IPS-20b (cell line): ENCODE measurements around the gene LRRC75A.

Source experiments
- H3K27ac ChIP-seq: one replicate; pipeline ENCODE4 v1.5.1; 2013; ENCODE audit warnings: low read length
- H3K27me3 ChIP-seq: 2 replicates; pipeline ENCODE4 v1.6.1; 2013; ENCODE audit warnings: mild to moderate bottlenecking, low read length, inconsistent platforms; ENCODE audit not compliant: insufficient read depth
- H3K36me3 ChIP-seq: 2 replicates; pipeline ENCODE4 v1.6.1; 2013; ENCODE audit warnings: low read depth, mild to moderate bottlenecking, inconsistent platforms, low read length, moderate library complexity; ENCODE audit not compliant: insufficient read depth
- H3K4me1 ChIP-seq: 2 replicates; pipeline ENCODE4 v1.6.1; 2013; ENCODE audit warnings: mild to moderate bottlenecking, control low read depth, inconsistent platforms, low read length, moderate library complexity; ENCODE audit not compliant: insufficient read depth
- H3K4me3 ChIP-seq: 2 replicates; pipeline ENCODE4 v1.5.1; 2013; ENCODE audit warnings: mild to moderate bottlenecking, low read length, inconsistent platforms
- H3K9ac ChIP-seq: 2 replicates; pipeline ENCODE4 v1.6.1; 2013; ENCODE audit warnings: low read depth, mild to moderate bottlenecking, inconsistent platforms, low read length, moderate library complexity
- H3K9me3 ChIP-seq: 2 replicates; pipeline ENCODE4 v1.6.1; 2013; ENCODE audit warnings: mild to moderate bottlenecking, low read depth, low read length, inconsistent platforms; ENCODE audit not compliant: insufficient read depth

LRRC75A gene

GRCh38 chr17:16479264-16479663, 12.7 kb downstream of the LRRC75A start:
- Histone ChIP-seq H3K27ac (no peak overlapping the region), H3K9me3 (no peaks in the 10 kb centered on the region), H3K4me1 (peaks cover 7% of the 10 kb centered on the region)

DNA sequence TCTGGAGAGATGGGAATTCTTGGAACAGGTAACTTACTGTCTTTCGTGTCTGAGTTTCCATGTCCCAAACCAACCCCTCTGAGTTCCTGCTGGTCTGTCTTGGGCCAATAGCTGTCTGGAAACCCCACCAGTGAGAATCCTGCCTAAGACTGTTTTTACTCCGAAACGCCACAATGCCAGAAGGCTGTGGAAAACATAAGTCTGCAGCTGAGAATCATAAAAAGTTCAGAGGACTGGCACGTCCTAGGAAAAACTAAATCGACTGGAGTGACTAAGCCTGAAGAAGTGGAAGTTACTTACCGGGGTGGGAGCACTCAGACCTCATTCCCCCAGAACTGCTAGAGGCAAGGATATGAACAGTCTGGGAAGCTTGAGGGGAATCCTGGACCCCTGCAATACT, 13.3 kb downstream of the LRRC75A start:
- H3K9ac ChIP-seq: no peak overlapping the region
- H3K27ac ChIP-seq: no peak overlapping the region
- no peaks in the 10 kb centered on the region for H3K36me3 ChIP-seq
- H3K27me3 ChIP-seq: no peaks in the 10 kb centered on the region
- H3K4me1 ChIP-seq: peaks cover 6% of the 10 kb centered on the region; the same call in 1 of the 2 replicates
- no peak overlapping the region for H3K4me3 ChIP-seq
- no peaks in the 10 kb centered on the region for H3K9me3 ChIP-seq

More at GRCh38 chr17:16479264-16479663, 12.7 kb downstream of the LRRC75A start:
- Histone ChIP-seq H3K36me3 (no peaks in the 10 kb centered on the region), H3K27me3 (no peaks in the 10 kb centered on the region), H3K4me3 (no peak overlapping the region), H3K9ac (no peak overlapping the region)

- peaks cover 6% of the 10 kb centered on the region; the same call in 1 of the 2 replicates for H3K4me1 ChIP-seq
- no peaks in the 10 kb centered on the region for H3K36me3 ChIP-seq
- H3K4me3 ChIP-seq: no peak overlapping the region
- no peak overlapping the region for H3K9ac ChIP-seq
- H3K9me3 ChIP-seq: no peaks in the 10 kb centered on the region
- no peak overlapping the region for H3K27ac ChIP-seq
- no peaks in the 10 kb centered on the region for H3K27me3 ChIP-seq
Measured at GRCh38 chr17:16477666-16478065, 14.3 kb downstream of the LRRC75A start.

DNA sequence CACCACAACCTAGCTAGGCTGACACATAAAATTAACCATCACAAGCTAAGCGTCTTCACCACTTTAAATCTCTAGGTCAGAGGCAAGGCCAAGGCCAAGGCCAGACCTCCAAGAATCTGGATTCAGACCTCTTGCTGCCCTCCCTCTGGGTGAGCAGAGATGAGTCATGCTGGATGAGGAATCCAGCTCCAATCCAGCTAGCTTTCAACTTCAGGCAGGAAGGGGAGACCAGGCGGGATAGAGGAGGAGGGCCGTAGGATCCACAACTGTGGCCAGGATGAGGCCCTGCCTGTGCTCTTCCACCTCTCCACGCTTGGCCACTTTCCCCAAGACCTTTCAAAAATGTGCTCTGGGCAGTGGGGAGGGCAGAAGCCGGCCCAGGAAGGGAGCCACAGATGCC, 14.7 kb downstream of the LRRC75A start:
- Histone ChIP-seq H3K4me3 (no peak overlapping the region), H3K27me3 (no peaks in the 10 kb centered on the region), H3K36me3 (no peaks in the 10 kb centered on the region), H3K4me1 (peaks cover 6% of the 10 kb centered on the region; the same call in 1 of the 2 replicates), H3K9me3 (no peaks in the 10 kb centered on the region), H3K27ac (no peak overlapping the region), H3K9ac (no peak overlapping the region)

DNA sequence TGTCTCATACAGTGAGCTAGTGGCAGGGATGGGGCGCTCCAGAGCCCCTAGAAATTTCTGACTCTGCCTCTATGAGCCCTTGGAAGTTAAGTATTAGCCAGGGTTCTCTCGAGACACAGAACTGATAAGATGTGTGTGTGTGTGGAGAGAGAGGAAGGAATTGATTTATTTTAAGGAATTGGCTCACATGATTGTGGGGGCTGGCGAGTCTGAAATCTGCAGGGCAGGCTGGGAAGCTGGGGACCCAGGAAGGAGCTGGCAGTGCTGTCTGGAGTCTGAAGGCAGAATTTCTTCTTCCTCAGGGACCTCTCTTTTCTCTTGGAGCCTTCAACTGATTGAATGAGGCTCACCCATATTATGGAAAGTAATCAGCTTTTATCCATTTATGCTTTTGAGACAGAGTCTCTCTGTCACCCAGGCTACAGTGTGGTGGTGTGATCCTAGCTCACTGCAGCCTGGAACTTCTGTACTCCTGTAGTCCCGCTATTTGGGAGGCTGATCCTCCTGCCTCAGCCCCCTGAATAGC, 16.8 kb downstream of the LRRC75A start:
- no peak overlapping the region for H3K27ac ChIP-seq
- peaks cover 6% of the 10 kb centered on the region; the same call in 1 of the 2 replicates for H3K4me1 ChIP-seq
- no peak overlapping the region for H3K4me3 ChIP-seq
- no peaks in the 10 kb centered on the region for H3K27me3 ChIP-seq
- H3K36me3 ChIP-seq: no peaks in the 10 kb centered on the region
- H3K9ac ChIP-seq: no peak overlapping the region
- H3K9me3 ChIP-seq: no peaks in the 10 kb centered on the region

DNA sequence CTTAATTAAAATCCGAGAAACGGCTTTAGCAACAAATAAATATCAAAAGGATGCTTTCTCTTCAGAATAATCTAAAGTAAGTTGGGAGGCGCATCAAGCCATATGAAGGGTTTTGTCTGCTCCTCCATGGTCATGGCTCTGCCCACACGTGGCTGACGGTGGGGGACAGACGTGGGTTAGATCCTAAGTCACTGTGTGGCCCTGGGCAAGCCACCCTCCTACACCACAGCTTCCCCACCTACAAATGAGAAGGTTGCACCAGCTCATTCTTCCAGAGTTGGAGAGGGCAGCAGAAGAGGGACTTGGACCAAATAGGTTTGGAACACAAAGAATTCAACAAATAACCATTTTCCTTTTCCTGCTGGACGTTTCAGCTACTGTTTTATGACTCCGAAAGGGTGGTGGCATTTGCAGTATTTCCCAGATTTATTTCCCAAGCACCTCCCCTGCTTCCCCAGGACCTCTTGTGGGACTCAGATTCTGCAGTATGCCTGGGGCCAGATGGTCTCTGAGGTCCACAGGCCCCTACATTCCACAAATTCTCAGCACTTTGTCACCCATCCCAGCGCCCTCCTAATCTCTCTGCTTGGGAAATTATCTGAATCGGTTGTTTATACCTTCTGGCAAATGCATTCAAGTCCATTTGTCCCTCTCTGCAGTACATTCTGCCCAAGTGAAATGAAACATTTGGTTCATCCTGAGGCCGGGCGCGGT, 17.8 kb downstream of the LRRC75A start:
- no peak overlapping the region for H3K4me3 ChIP-seq
- no peaks in the 10 kb centered on the region for H3K27me3 ChIP-seq
- H3K4me1 ChIP-seq: peaks cover 6% of the 10 kb centered on the region; the same call in 1 of the 2 replicates
- H3K27ac ChIP-seq: no peak overlapping the region
- no peaks in the 10 kb centered on the region for H3K9me3 ChIP-seq
- no peak overlapping the region for H3K9ac ChIP-seq
- no peaks in the 10 kb centered on the region for H3K36me3 ChIP-seq

- Histone ChIP-seq H3K9me3 (no peaks in the 10 kb centered on the region), H3K27ac (no peak overlapping the region), H3K27me3 (no peaks in the 10 kb centered on the region), H3K4me1 (peaks cover 6% of the 10 kb centered on the region; the same call in 1 of the 2 replicates), H3K4me3 (no peak overlapping the region), H3K9ac (no peak overlapping the region), H3K36me3 (no peaks in the 10 kb centered on the region)
Measured at GRCh38 chr17:16473044-16474011, 18.7 kb downstream of the LRRC75A start.

- Histone ChIP-seq H3K27me3 (no peaks in the 10 kb centered on the region), H3K9ac (no peak overlapping the region), H3K9me3 (no peaks in the 10 kb centered on the region), H3K4me3 (no peak overlapping the region), H3K4me1 (peaks cover 6% of the 10 kb centered on the region; the same call in 1 of the 2 replicates), H3K36me3 (no peaks in the 10 kb centered on the region), H3K27ac (no peak overlapping the region)
Measured at GRCh38 chr17:16472539-16472938, 19.5 kb downstream of the LRRC75A start.

DNA sequence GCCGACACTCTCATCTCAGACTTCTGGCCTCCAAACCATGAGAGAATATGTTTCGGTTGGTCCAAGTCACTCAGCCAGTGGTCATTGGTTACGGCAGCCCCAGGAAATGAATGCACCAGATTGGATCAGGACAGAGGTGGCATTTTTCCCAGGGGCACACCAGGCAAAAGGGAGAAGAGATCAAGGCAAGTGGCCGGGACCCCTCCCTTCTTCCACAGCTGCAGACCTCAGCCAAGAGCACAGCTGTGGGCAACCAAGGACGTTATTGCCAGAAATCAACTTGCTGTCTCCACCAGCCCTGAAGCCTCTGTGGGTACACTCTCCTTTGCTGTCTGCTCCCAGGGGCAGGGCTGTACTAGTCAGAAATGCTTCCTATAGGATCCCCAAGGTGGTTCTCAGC, 20.7 kb downstream of the LRRC75A start:
- no peak overlapping the region for H3K27ac ChIP-seq
- H3K36me3 ChIP-seq: no peaks in the 10 kb centered on the region
- H3K4me1 ChIP-seq: no peaks in the 10 kb centered on the region
- H3K9me3 ChIP-seq: no peaks in the 10 kb centered on the region
- H3K4me3 ChIP-seq: no peak overlapping the region
- no peaks in the 10 kb centered on the region for H3K27me3 ChIP-seq
- no peak overlapping the region for H3K9ac ChIP-seq

DNA sequence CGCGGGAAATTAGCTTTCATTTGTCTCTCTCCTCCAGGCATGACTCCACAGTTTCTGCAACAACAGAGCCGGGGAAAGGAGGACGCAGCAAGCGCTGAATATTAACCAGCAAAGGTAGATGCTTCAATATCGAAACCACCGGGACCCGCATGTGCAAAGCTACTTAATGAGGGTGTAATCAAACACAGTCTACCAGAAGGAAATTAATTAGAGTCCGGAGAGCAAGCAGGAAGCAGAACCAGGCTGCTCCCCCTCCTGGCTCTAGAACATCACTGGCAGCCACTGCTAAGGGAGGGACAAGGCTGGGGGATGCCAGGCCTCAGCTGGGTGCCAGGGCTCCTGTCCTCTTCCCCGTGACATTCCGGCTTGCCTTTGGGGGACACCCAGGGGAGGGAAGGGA, 21.7 kb downstream of the LRRC75A start:
- H3K27ac ChIP-seq: no peak overlapping the region

DNA sequence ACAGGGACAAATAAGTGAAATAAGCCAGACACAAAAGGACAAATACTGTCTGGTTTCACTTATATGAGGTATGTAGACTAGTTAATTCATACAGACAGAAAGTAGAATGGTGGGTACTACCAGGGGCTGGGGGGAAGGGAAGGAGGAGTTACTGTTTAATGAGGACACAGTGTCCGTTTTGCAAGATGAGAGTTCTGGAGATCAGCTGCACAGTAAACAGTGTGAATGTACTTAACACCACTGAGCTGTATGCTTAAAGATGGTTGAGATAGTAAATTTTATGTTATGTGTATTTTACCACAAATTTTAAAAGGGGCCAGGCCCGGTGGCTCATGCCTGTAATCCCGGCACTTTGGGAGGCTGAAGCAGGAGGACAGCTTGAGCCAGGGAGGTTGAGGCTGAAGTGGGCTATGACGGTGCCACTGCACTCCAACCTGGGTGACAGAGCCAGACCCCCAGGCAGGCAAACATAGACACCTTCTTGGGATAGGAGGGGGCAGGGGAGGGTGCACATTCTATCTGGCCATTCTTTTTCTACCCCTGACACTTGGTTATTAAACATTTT, 23.5 kb downstream of the LRRC75A start:
- no peak overlapping the region for H3K9ac ChIP-seq
- no peaks in the 10 kb centered on the region for H3K9me3 ChIP-seq
- H3K4me3 ChIP-seq: no peak overlapping the region
- no peaks in the 10 kb centered on the region for H3K27me3 ChIP-seq
- H3K4me1 ChIP-seq: no peaks in the 10 kb centered on the region; the same call in 1 of the 2 replicates
- H3K36me3 ChIP-seq: no peaks in the 10 kb centered on the region
- H3K27ac ChIP-seq: no peak overlapping the region

More for the DNA sequence above, 21.7 kb downstream of the LRRC75A start:
- H3K4me1 ChIP-seq: no peaks in the 10 kb centered on the region
- no peak overlapping the region for H3K4me3 ChIP-seq
- H3K27me3 ChIP-seq: no peaks in the 10 kb centered on the region
- H3K36me3 ChIP-seq: no peaks in the 10 kb centered on the region
- no peak overlapping the region for H3K9ac ChIP-seq
- no peaks in the 10 kb centered on the region for H3K9me3 ChIP-seq
